HCT116 (cell line): ENCODE results near the gene EPB41L4A. TPM values are rescaled to one million over a fixed set of nuclear protein-coding genes. Genes with fewer than 3 reads are reported as not detected.

Source experiments
- ATAC-seq: fragments of 200-7000 bp; cut with Tn5 transposase; 2 replicates; pipeline ENCODE4 v1.9.1; 2020; ENCODE audit warnings: mild to moderate bottlenecking, moderate library complexity
- BruUV-seq: library from RNA; stranded (reverse); fragments of 400-500 nt; replicated peaks from 2 replicates; lab custom pipeline; 2021; lab: Mats Ljungman, UMichigan
- CTCF ChIA-PET: fragments of 300-600 bp; sonication (Branson Sonifier 250); formaldehyde crosslinking; loops from one replicate; lab custom pipeline; 2021; ENCODE audit warnings: antibody characterized with exemption; lab: Charles Lee
- POLR2A ChIA-PET: fragments of 300-600, 350-600 bp; sonication (Branson Sonifier 250); formaldehyde crosslinking; loops from one replicate; lab custom pipeline; 2021; ENCODE audit warnings: antibody characterized with exemption; lab: Charles Lee
- RAD21 ChIA-PET, 2 experiments: fragments of 300-600 bp; sonication (Branson Sonifier 250); formaldehyde crosslinking; loops; one replicate each; lab custom pipeline; 2023; ENCODE audit warnings: low total read pairs in 2 of 2; ENCODE audit not compliant: uncharacterized antibody in 2 of 2, unreplicated experiment in 2 of 2, low non-redundant PET in 1 of 2; lab: Charles Lee
- DNase-seq: peaks from one replicate; pipeline ENCODE4 v3.0.0-alpha.2; 2010; ENCODE audit warnings: low read depth, low spot score
- H2AFZ ChIP-seq: fragments of 200-600 bp; shearing (Covaris generic), sonication (generic); 2 replicates; pipeline ENCODE4 v1.6.1; 2017; ENCODE audit warnings: low read depth, mixed run types, mixed read lengths, antibody characterized with exemption, low read length; ENCODE audit not compliant: poor library complexity, severe bottlenecking
- H3K27ac ChIP-seq: 2 replicates; pipeline ENCODE4 v1.5.1; 2012; ENCODE audit warnings: low read depth, low read length
- H3K27me3 ChIP-seq: fragments of 200-600 bp; sonication (generic); 2 replicates; pipeline ENCODE4 v1.6.1; 2016; ENCODE audit warnings: mixed run types, low read length, mixed read lengths; ENCODE audit not compliant: insufficient read depth
- H3K36me3 ChIP-seq, 2 experiments: fragments of 200-500 bp in 1 of 2; fragments of 200-600 bp in 1 of 2; sonication (Bioruptor generic) in 1 of 2; sonication (generic) in 1 of 2; 2 replicates each; pipeline versions ENCODE4 v1.5.1 to v1.6.1; 2014 to 2016; ENCODE audit warnings: low read length in 2 of 2, inconsistent platforms in 1 of 2, mixed read lengths in 1 of 2, mixed run types in 1 of 2; ENCODE audit not compliant: insufficient read depth in 2 of 2, control insufficient read depth in 1 of 2
- H3K4me1 ChIP-seq, 2 experiments: fragments of 200-600 bp in 1 of 2; sonication (generic) in 1 of 2; 2 replicates each; pipeline versions ENCODE4 v1.5.1 to v1.6.1; 2012 to 2017; ENCODE audit warnings: low read length in 2 of 2, inconsistent platforms in 1 of 2, mild to moderate bottlenecking in 1 of 2, mixed read lengths in 1 of 2, mixed run types in 1 of 2, moderate library complexity in 1 of 2; ENCODE audit not compliant: insufficient read depth in 2 of 2, control insufficient read depth in 1 of 2
- H3K4me2 ChIP-seq: fragments of 200-600 bp; sonication (generic); 2 replicates; pipeline ENCODE4 v1.6.1; 2017; ENCODE audit warnings: mixed run types, low read length, mixed read lengths
- H3K4me3 ChIP-seq, 2 experiments: fragments of 200-600 bp in 1 of 2; sonication (generic) in 1 of 2; replicated peaks in 1 of 2; 2 replicates each; pipeline ENCODE4 v1.5.1; 2011 to 2016; ENCODE audit warnings: low read length in 2 of 2, control low read depth in 1 of 2, low read depth in 1 of 2, mild to moderate bottlenecking in 1 of 2, mixed read lengths in 1 of 2, mixed run types in 1 of 2
- H3K79me2 ChIP-seq: fragments of 200-600 bp; sonication (generic); 2 replicates; pipeline ENCODE4 v1.6.1; 2017; ENCODE audit warnings: mild to moderate bottlenecking, mixed run types, low read length, moderate library complexity, mixed read lengths; ENCODE audit not compliant: insufficient read depth
- H3K9ac ChIP-seq: fragments of 200-600 bp; sonication (generic); 2 replicates; pipeline ENCODE4 v1.6.1; 2016; ENCODE audit warnings: low read length, mixed read lengths
- H3K9me2 ChIP-seq: fragments of 200-600 bp; sonication (generic), shearing (Covaris generic); 2 replicates; pipeline ENCODE4 v1.6.1; 2017; ENCODE audit warnings: mixed run types, mild to moderate bottlenecking, moderate library complexity; ENCODE audit not compliant: insufficient read depth
- H3K9me3 ChIP-seq, 2 experiments: fragments of 200-500 bp in 1 of 2; fragments of 200-600 bp in 1 of 2; sonication (Bioruptor generic) in 1 of 2; sonication (generic) in 1 of 2; 2 replicates each; pipeline ENCODE4 v1.6.1; 2014 to 2017; ENCODE audit warnings: low read length in 2 of 2, mixed read lengths in 2 of 2, inconsistent platforms in 1 of 2, low read depth in 1 of 2, mild to moderate bottlenecking in 1 of 2, mixed run types in 1 of 2, moderate library complexity in 1 of 2; ENCODE audit not compliant: control insufficient read depth in 1 of 2, insufficient read depth in 1 of 2
- H4K20me1 ChIP-seq: fragments of 200-600 bp; sonication (generic), shearing (Covaris generic); 2 replicates; pipeline ENCODE4 v1.6.1; 2017; ENCODE audit warnings: mixed run types, mild to moderate bottlenecking, moderate library complexity; ENCODE audit not compliant: insufficient read depth
- ATF3 ChIP-seq: IDR thresholded peaks from 2 replicates; pipeline ENCODE4 v1.6.1; 2012
- CBX3 ChIP-seq: IDR thresholded peaks from 2 replicates; pipeline ENCODE4 v1.6.1; 2012; ENCODE audit warnings: low read depth
- CEBPB ChIP-seq: IDR thresholded peaks from 2 replicates; pipeline ENCODE4 v1.6.1; 2012; ENCODE audit warnings: low read depth
- EGR1 ChIP-seq: IDR thresholded peaks from 2 replicates; pipeline ENCODE4 v1.6.1; 2012; ENCODE audit warnings: low read depth
- EZH2 ChIP-seq: fragments of 200-600 bp; sonication (generic); IDR thresholded peaks from 2 replicates; pipeline ENCODE4 v1.6.1; 2017; ENCODE audit warnings: antibody characterized with exemption, mixed run types
- JUND ChIP-seq: IDR thresholded peaks from 2 replicates; pipeline ENCODE4 v1.6.1; 2012
- POLR2AphosphoS5 ChIP-seq: IDR thresholded peaks from 2 replicates; pipeline ENCODE4 v1.6.1; 2011; ENCODE audit warnings: mild to moderate bottlenecking, low read depth, low read length, moderate library complexity
- RAD21 ChIP-seq: IDR thresholded peaks from 2 replicates; pipeline ENCODE4 v1.6.1; 2012; ENCODE audit warnings: low read depth, mild to moderate bottlenecking
- REST ChIP-seq: IDR thresholded peaks from 2 replicates; pipeline ENCODE4 v1.6.1; 2012; ENCODE audit warnings: low read depth
- SRF ChIP-seq: IDR thresholded peaks from 2 replicates; pipeline ENCODE4 v1.6.1; 2012; ENCODE audit warnings: low read depth
- TCF7L2 ChIP-seq: IDR thresholded peaks from 2 replicates; pipeline ENCODE4 v1.7.0; 2011; ENCODE audit warnings: borderline replicate concordance, inconsistent platforms; ENCODE audit not compliant: insufficient read depth, insufficient read length; ENCODE audit errors: extremely low read depth
- YY1 ChIP-seq: IDR thresholded peaks from 2 replicates; pipeline ENCODE4 v1.6.1; 2011; ENCODE audit warnings: low read length, low read depth, moderate library complexity, mild to moderate bottlenecking; ENCODE audit not compliant: insufficient replicate concordance; ENCODE audit errors: extremely low read depth
- ZBTB33 ChIP-seq: IDR thresholded peaks from 2 replicates; pipeline ENCODE4 v1.6.1; 2011; ENCODE audit warnings: mild to moderate bottlenecking, low read length, moderate library complexity; ENCODE audit not compliant: insufficient replicate concordance; ENCODE audit errors: extremely low read depth
- ZFX ChIP-seq: fragments of 450-650 bp; IDR thresholded peaks from 2 replicates; pipeline ENCODE4 v1.6.1; 2017
- ZNF274 ChIP-seq: fragments of 200-500 bp; sonication (Bioruptor generic); IDR thresholded peaks from 2 replicates; pipeline ENCODE4 v1.6.1; 2014; ENCODE audit warnings: mild to moderate bottlenecking, low read depth, low read length, inconsistent platforms
- intact Hi-C: fragments of 100-400 bp; cut with micrococcal nuclease; formaldehyde crosslinking; loops from 2 replicates; pipeline ENCODE4 v1.10.0; 2022
- total RNA-seq: library from RNA; stranded (reverse); gene quantifications from one replicate; pipeline ENCODE4 v1.2.1, GENCODE V29; 2021; ENCODE audit not compliant: unreplicated experiment

EPB41L4A gene
- total RNA-seq, 1 experiment from 2014 or later, result 2.8 TPM

- BruUV-seq, result no TSS peak
- 0 out of 2 replicates have a peak, but pooled peaks cover 10% of the 10 kb centered on the region for H3K27me3 ChIP-seq
- no peak overlapping the region for H2AFZ ChIP-seq
- H3K4me2 ChIP-seq, result no peak overlapping the region
- H4K20me1 ChIP-seq, result no peaks in the 10 kb centered on the region
- intact Hi-C loops, result no loop called here
- ChIA-PET CTCF (no interaction called here), RAD21 (no interaction called here)
- TF ChIP-seq SRF, result no peak
- TF ChIP-seq CBX3, result no peak
- no peak for TF ChIP-seq JUND
- no peak for TF ChIP-seq EZH2
- TF ChIP-seq ATF3, result no peak
- TF ChIP-seq ZBTB33, result no peak
- no peak for TF ChIP-seq YY1
- TF ChIP-seq POLR2AphosphoS5, result no peak
- TF ChIP-seq CEBPB, result no peak
- TF ChIP-seq EGR1, result no peak
- TF ChIP-seq REST, result no peak
- TF ChIP-seq ZFX, result no peak
- no peak for TF ChIP-seq ZNF274
- TF ChIP-seq TCF7L2, result no peak
- no peak for TF ChIP-seq RAD21
- TF ChIP-seq, all 23 proteins: peak for 0
- Histone ChIP-seq H3K36me3 (no peaks in the 10 kb centered on the region), H3K4me3 (no peak overlapping the region), H3K9me3 (no peaks in the 10 kb centered on the region), H3K27ac (no peak overlapping the region), H3K79me2 (no peaks in the 10 kb centered on the region), H3K4me1 (no peaks in the 10 kb centered on the region), H3K9ac (no peak overlapping the region), H3K9me2 (no peaks in the 10 kb centered on the region)
- ATAC-seq (no peak), DNase-seq (no peak)
- POLR2A ChIA-PET, result no interaction called here
Measured at GRCh38 chr5:112310746-112311145, 108.3 kb downstream of the EPB41L4A start.
